IPS-18a (cell line): Measurements from ENCODE around the gene SLC5A6.
A peak's percentile ranks its signal among the peaks of the same experiment; 100 is the strongest.

ENCODE experiments used
- H3K27ac ChIP-seq: one replicate; pipeline ENCODE4 v1.5.1; 2013; ENCODE audit warnings: low read length
- H3K27me3 ChIP-seq: one replicate; pipeline ENCODE4 v1.6.1; 2013; ENCODE audit warnings: mild to moderate bottlenecking, low read length; ENCODE audit not compliant: control insufficient read depth, insufficient read depth
- H3K36me3 ChIP-seq: one replicate; pipeline ENCODE4 v1.6.1; 2013; ENCODE audit warnings: low read depth, low read length; ENCODE audit not compliant: control insufficient read depth
- H3K4me1 ChIP-seq: one replicate; pipeline ENCODE4 v1.6.1; 2013; ENCODE audit warnings: low read depth, low read length; ENCODE audit not compliant: control insufficient read depth
- H3K4me3 ChIP-seq: one replicate; pipeline ENCODE4 v1.5.1; 2013; ENCODE audit warnings: low read length
- H3K9ac ChIP-seq: one replicate; pipeline ENCODE4 v1.6.1; 2013; ENCODE audit warnings: mild to moderate bottlenecking, low read length, moderate library complexity
- H3K9me3 ChIP-seq: one replicate; pipeline ENCODE4 v1.6.1; 2013; ENCODE audit warnings: low read depth, low read length; ENCODE audit not compliant: control insufficient read depth

The SLC5A6 gene

DNA sequence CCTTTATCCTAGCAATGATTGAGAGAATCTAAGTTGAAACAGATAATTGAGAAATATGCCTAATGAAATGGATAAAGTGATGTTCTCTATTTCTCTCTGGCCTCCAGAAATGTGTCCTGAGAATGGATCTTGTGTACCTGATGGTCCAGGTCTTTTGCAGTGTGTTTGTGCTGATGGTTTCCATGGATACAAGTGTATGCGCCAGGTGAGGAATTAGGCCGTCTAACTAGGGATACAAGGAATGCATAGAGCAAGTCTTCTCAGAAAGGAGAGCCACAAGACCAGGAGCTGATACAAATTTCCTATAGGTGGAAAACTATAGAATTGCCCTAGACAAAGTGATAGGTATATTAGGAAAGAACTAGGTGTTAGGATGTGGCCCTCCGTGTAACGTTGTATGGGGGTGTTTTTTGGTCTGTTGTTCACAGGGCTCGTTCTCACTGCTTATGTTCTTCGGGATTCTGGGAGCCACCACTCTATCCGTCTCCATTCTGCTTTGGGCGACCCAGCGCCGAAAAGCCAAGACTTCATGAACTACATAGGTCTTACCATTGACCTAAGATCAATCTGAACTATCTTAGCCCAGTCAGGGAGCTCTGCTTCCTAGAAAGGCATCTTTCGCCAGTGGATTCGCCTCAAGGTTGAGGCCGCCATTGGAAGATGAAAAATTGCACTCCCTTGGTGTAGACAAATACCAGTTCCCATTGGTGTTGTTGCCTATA lies 4.5 kb upstream of the SLC5A6 start:
- peaks cover 21% of the 10 kb centered on the region for H3K4me1 ChIP-seq
- peaks cover 31% of the 10 kb centered on the region for H3K36me3 ChIP-seq
- no peaks in the 10 kb centered on the region for H3K27me3 ChIP-seq
- H3K9me3 ChIP-seq: no peaks in the 10 kb centered on the region
- peak overlapping the region; percentile 90 for H3K4me3 ChIP-seq
- peak overlapping the region; percentile 96 for H3K27ac ChIP-seq
- peak overlapping the region; percentile 99 for H3K9ac ChIP-seq

DNA sequence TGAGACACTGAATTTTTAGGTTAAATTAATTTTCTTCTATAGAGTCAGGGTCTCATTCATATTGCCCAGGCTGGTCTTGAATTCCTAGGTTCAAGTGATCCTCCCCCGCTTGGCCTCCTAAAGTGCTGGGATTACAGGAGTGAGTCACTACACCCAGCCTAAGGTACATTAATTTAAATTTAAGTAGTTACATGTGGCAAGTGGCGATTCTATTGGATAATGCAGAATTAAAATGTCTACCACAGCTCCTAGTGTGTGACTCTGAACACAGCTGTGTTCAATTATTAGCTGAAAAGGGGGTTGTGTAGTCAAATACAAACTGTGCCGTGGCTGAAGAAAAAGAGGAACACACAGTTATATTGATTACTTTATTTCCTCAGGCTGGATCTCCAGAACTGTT lies 2.9 kb upstream of the SLC5A6 start:
- Histone ChIP-seq H3K36me3 (peaks cover 20% of the 10 kb centered on the region), H3K4me1 (peaks cover 21% of the 10 kb centered on the region), H3K27ac (no peak overlapping the region), H3K9me3 (no peaks in the 10 kb centered on the region), H3K4me3 (no peak overlapping the region), H3K9ac (no peak overlapping the region), H3K27me3 (no peaks in the 10 kb centered on the region)

DNA sequence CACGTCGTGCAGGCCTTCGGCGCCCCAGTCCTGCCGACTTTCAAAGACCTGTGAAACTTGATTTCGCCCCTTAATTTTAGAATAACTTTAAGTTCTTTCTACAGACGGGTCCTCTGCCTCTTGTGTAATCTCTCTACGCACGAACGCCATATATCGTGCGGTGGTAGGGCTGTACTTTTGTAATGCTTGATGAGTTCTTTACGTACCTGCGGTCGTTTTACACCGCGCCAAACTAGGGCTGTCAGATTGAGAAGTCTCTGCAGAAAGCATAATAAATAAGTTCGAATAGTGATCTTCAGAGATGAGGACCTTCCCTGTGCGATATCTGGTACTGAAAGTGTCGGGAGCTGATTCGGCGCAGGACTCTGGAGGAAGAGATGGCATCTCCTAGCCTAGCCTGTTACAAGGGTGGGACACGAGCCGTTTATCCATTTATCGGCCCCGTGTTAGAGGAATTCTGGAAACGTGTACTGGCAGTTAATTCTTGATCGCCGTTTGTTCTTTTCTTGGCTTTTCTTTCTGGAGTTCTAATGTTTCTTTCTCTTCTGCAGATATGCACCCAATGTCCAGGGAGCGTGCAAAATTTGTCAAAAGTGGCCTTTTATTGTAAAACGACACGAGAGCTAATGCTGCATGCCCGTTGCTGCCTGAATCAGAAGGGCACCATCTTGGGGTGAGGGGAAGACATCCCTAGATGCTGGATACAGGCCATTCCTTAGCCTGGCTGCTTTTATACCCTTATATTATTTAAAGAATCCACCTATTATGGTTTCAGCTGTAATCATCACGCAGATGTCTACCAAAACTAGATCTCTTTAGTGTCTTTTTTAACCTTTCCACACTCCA lies 781 bp upstream of the SLC5A6 start:
- Histone ChIP-seq H3K27me3 (no peaks in the 10 kb centered on the region), H3K36me3 (peaks cover 28% of the 10 kb centered on the region), H3K4me3 (peak overlapping the region; percentile 98), H3K9ac (peak overlapping the region; percentile 98), H3K4me1 (peaks cover 14% of the 10 kb centered on the region), H3K27ac (peak overlapping the region; percentile 94), H3K9me3 (no peaks in the 10 kb centered on the region)

DNA sequence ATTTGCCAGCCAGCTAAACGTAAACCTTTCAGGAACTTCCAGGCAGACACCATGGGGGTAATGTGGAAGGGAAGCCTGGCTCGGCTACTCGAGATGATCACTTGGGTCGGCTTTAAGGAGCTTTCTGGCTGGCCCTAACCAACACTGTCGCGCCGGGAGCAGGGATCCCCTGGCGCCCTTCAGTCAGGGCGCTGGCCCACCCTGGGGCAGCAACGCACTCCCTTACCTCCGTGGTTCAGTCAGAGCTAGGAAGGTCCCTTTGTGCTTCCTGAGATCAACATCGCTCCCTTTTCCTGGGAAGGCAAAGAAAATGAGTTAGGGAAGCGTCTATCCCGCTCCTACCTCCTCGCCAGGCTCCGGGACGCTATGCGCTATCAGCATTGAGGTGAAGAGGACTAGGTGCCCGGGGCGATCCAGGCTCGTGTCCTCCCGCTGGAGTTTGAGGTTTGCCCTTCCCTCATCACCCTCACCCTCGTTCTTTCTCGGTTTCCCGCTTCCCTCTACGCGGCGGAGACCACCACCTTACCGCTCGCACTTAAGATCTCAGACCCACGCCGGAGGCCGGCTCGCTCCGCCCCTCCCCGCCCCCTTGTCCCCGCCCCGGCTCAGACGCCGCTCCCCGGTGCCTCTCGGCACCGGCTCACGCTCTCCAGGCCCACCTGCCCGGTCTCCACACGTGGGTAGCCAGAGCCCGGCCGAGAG lies 676 bp downstream of the SLC5A6 start:
- peak overlapping the region; percentile 98 for H3K4me3 ChIP-seq
- H3K27ac ChIP-seq: peak overlapping the region; percentile 93
- H3K36me3 ChIP-seq: peaks cover 42% of the 10 kb centered on the region
- peak overlapping the region; percentile 98 for H3K9ac ChIP-seq
- H3K4me1 ChIP-seq: peaks cover 8% of the 10 kb centered on the region
- H3K27me3 ChIP-seq: no peaks in the 10 kb centered on the region
- H3K9me3 ChIP-seq: no peaks in the 10 kb centered on the region

DNA sequence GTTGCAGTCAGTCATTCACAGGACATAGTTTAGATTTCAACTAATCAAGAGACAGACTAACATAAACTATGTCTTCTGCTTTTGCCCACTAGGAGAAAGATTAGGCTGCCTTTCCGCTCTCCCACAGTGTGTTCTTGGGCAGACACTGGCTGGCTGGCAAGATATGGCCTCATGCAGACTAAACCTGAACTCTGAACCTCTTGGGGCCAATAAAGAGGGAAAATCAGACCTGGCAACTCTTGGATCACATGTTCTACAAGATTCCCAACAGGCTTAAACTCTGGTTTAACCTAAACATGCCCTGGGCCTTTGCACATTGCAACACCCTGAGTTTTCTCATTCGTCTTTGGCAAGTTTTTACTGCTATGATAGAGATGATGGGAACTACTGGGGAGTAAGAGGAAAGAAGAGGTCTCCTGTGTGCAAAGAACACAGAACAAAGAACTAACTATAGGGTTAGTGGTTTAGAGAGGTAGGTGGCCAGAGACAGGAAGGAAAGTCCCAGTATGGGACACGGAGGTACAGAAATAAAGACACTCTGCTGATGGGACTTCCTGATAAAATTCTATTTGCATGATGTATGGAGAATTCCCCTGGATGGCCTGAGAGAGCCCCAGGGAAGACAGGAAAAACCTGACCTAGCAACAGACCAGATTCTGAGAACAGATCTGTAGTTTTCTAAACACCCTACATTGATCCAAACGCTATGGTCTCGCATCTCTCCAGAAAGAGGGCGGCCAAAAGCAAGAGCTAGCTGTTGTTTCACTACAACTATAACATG lies 2.3 kb downstream of the SLC5A6 start:
- Histone ChIP-seq H3K9ac (no peak overlapping the region), H3K27ac (no peak overlapping the region), H3K27me3 (no peaks in the 10 kb centered on the region), H3K9me3 (no peaks in the 10 kb centered on the region), H3K36me3 (peaks cover 53% of the 10 kb centered on the region), H3K4me3 (no peak overlapping the region), H3K4me1 (peaks cover 7% of the 10 kb centered on the region)

DNA sequence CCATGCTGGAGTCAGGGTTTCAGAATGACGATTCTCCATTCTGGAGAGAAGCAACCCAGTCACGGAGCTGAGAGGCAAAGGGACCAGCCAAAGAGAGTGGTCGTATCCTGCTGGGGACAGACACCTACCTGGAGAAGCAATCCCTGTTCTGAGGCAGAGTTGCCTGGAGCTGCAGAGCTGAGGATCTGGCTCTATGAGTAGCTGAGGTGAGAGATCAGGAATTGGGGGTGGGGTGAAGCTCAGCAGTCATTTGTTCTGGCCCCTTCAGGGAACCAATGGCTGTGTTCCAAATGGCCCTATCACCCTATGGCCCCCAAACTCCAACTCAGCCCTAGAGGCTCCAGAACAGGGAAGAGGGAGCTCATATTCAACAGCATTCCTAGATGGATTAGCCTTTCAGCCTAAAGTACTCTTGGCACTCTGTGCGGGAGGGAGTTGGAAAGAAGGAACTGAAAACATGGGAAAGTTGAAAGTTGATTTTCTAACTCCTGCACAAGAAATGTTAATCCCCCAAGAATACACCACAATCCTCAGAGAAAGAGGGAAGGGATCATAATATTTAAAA lies 3.5 kb downstream of the SLC5A6 start:
- no peak overlapping the region for H3K9ac ChIP-seq
- no peaks in the 10 kb centered on the region for H3K27me3 ChIP-seq
- H3K9me3 ChIP-seq: no peaks in the 10 kb centered on the region
- H3K36me3 ChIP-seq: peaks cover 65% of the 10 kb centered on the region
- H3K27ac ChIP-seq: no peak overlapping the region
- H3K4me1 ChIP-seq: peaks cover 7% of the 10 kb centered on the region
- no peak overlapping the region for H3K4me3 ChIP-seq

DNA sequence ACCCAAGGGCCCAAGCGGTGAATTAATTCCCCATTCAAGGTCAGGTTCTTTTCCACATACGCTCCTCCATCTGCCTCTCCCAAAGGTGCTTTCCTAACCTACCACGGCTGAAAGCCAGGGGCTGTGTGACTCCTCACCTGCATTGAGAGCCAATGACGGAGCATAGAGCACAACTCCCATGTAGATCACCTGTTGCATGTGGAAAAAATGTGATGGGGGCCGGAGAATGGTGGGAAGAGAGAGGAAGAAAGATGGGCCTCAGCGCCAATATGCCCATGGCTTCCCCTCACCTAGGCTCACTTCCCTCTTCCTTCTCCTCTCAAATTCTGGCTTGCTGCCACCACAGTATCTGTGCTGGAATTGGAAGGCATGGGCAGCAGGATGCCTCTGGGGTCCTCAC lies 5.7 kb downstream of the SLC5A6 start:
- Histone ChIP-seq H3K9ac (no peak overlapping the region), H3K4me1 (no peaks in the 10 kb centered on the region), H3K36me3 (peaks cover 86% of the 10 kb centered on the region), H3K27me3 (no peaks in the 10 kb centered on the region), H3K4me3 (no peak overlapping the region), H3K9me3 (no peaks in the 10 kb centered on the region), H3K27ac (no peak overlapping the region)

DNA sequence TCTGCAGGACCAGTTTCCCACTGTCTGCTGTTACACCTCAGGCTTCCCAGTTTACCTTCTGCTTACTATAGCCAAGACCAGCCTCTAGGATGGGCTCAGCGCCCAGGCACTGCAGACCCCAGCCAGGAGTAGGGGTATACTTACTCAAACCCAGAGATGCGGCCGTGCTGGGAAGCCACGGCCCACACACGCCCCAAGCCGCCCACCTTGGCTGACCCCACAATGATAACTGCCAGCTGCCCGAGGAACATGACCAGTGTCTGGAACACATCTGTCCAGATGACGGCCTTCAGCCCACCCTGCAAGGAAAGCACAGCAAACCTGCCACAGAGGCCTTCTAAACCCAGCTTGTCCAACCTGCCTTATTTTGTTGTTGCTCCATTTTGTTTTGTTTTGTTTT lies 6.9 kb downstream of the SLC5A6 start:
- Histone ChIP-seq H3K27ac (no peak overlapping the region), H3K9me3 (no peaks in the 10 kb centered on the region), H3K36me3 (peaks cover 95% of the 10 kb centered on the region), H3K4me1 (no peaks in the 10 kb centered on the region), H3K9ac (no peak overlapping the region), H3K4me3 (no peak overlapping the region), H3K27me3 (no peaks in the 10 kb centered on the region)

DNA sequence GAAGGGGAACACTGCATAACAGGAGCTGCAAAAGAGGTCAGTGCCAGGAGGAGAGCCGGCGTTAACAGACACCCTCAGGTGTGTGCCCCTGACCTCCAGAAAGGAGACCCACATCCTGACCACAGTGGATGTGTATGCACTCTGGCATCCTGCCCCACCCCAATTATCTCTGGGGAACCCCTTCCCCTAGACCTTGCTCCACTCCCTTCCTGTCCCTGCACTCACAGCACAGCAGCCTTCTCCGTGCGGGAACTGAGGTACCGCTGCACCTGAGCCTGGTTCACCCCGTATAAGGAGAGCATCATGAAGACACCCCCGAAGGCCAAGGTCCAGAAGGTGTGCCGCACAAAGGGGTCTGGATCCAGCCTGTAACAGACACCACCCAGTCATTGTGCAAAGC lies 7.5 kb downstream of the SLC5A6 start:
- Histone ChIP-seq H3K36me3 (peaks cover 96% of the 10 kb centered on the region), H3K9ac (no peak overlapping the region), H3K4me1 (no peaks in the 10 kb centered on the region), H3K9me3 (no peaks in the 10 kb centered on the region), H3K4me3 (no peak overlapping the region), H3K27me3 (no peaks in the 10 kb centered on the region), H3K27ac (no peak overlapping the region)

DNA sequence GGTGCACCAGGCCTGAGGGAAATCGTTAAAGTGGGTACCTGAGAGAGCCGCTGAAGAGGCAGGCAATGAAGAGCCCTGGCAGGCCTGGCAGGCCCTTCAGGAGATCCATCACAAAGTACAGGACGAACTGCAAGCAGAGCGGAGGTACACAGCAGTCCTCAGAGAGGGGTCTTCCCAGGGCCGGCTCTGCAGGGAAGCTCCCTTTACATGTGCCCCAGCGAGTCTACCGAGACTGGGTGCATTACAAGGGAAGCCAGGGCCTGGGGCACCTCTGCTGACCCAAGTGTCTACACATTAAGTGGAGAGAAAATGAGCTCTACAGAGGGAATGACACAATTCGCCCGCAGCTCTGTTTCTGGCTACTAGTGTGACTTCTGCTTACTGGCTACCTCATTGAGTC lies 8.3 kb downstream of the SLC5A6 start:
- H3K9ac ChIP-seq: no peak overlapping the region
- peaks cover 92% of the 10 kb centered on the region for H3K36me3 ChIP-seq
- no peaks in the 10 kb centered on the region for H3K9me3 ChIP-seq
- no peak overlapping the region for H3K27ac ChIP-seq
- H3K27me3 ChIP-seq: no peaks in the 10 kb centered on the region
- no peak overlapping the region for H3K4me3 ChIP-seq
- no peaks in the 10 kb centered on the region for H3K4me1 ChIP-seq

DNA sequence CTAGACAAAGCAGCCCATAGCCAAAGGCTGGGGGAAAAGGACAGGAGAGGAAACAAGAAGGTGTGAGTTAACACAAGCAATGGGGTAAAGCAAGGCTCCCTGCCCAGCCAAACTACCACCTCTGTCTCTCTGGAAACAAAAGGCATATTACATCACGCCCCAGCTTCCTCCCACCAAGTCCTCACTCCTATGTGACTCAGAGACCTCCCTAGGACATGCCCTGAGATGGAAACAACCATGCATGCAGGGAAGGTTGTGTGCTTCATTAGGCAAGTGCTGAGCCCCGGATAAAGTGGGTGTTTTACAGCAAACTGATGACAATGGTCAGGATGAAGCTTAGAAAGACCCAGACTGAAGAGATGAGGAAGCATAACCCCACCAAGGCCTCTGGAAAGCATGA lies 9.2 kb downstream of the SLC5A6 start:
- no peak overlapping the region for H3K9ac ChIP-seq
- H3K4me1 ChIP-seq: no peaks in the 10 kb centered on the region
- no peaks in the 10 kb centered on the region for H3K9me3 ChIP-seq
- peaks cover 83% of the 10 kb centered on the region for H3K36me3 ChIP-seq
- H3K4me3 ChIP-seq: no peak overlapping the region
- H3K27me3 ChIP-seq: no peaks in the 10 kb centered on the region
- H3K27ac ChIP-seq: no peak overlapping the region
